Neural progenitor cell (in vitro differentiated cells): ENCODE data around the gene ECEL1.

Source experiments
- EZH2phosphoT487 ChIP-seq: fragments of 200-600 bp; sonication (generic); IDR thresholded peaks from 2 replicates; pipeline ENCODE4 v1.6.1; 2017; ENCODE audit warnings: antibody characterized with exemption
- TF ChIP-seq, protein P1 (sequence below): fragments of 200-600 bp; sonication (generic); IDR thresholded peaks from 2 replicates; pipeline ENCODE4 v1.5.1; 2017; ENCODE audit warnings: antibody characterized with exemption, mild to moderate bottlenecking

DNA sequence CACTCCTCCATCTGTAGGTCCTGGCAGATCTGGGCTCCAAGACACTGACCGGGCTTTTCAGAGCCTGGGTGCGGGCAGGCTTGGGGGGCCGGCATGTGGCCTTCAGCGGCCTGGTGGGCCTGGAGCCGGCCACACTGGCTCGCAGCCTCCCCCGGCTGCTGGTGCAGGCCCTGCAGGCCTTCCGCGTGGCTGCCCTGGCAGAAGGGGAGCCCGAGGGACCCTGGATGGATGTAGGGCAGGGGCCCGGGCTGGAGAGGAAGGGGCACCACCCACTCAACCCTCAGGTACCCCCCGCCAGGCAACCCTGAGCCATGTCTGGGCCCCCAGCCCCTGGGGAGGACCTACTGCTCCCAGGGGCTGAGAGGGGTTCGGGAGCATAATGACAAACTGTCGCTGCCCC lies 37.6 kb upstream of the ECEL1 start:
- TF ChIP-seq, protein P1, sequence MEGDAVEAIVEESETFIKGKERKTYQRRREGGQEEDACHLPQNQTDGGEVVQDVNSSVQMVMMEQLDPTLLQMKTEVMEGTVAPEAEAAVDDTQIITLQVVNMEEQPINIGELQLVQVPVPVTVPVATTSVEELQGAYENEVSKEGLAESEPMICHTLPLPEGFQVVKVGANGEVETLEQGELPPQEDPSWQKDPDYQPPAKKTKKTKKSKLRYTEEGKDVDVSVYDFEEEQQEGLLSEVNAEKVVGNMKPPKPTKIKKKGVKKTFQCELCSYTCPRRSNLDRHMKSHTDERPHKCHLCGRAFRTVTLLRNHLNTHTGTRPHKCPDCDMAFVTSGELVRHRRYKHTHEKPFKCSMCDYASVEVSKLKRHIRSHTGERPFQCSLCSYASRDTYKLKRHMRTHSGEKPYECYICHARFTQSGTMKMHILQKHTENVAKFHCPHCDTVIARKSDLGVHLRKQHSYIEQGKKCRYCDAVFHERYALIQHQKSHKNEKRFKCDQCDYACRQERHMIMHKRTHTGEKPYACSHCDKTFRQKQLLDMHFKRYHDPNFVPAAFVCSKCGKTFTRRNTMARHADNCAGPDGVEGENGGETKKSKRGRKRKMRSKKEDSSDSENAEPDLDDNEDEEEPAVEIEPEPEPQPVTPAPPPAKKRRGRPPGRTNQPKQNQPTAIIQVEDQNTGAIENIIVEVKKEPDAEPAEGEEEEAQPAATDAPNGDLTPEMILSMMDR = no peak
- TF ChIP-seq EZH2phosphoT487 = no peak
